HepG2 (cell line): ENCODE results near the gene ANKRD11. TPM values are rescaled to one million over a fixed set of nuclear protein-coding genes. Genes with fewer than 3 reads are reported as not detected.

Experiments
- DMAP1 ChIP-seq: IDR thresholded peaks from 2 replicates; pipeline ENCODE4 v1.6.1; 2016
- DZIP1 ChIP-seq: sonication (generic); formaldehyde crosslinking; IDR thresholded peaks from 2 replicates; pipeline ENCODE4 v1.5.0; 2020; ENCODE audit warnings: mild to moderate bottlenecking, missing genetic modification reagents
- HDAC2 ChIP-seq: sonication (generic); formaldehyde crosslinking; IDR thresholded peaks from 2 replicates; pipeline ENCODE4 v1.4.0; 2020; ENCODE audit warnings: missing genetic modification reagents
- HNF4A ChIP-seq: sonication (generic); formaldehyde crosslinking; IDR thresholded peaks from 2 replicates; pipeline ENCODE4 v1.4.0; 2020; ENCODE audit warnings: missing genetic modification reagents
- HNRNPL ChIP-seq: fragments of 200-400 bp; formaldehyde crosslinking; IDR thresholded peaks from 2 replicates; pipeline ENCODE4 v1.6.1; 2017; ENCODE audit warnings: mild to moderate bottlenecking, low read depth, low read length
- HOXD1 ChIP-seq: sonication (generic); formaldehyde crosslinking; IDR thresholded peaks from 2 replicates; pipeline ENCODE4 v1.5.0; 2020; ENCODE audit warnings: missing genetic modification reagents
- NCOR1 ChIP-seq: fragments of 200-600 bp; sonication (generic); IDR thresholded peaks from 2 replicates; pipeline ENCODE4 v1.7.0; 2017; ENCODE audit warnings: antibody characterized with exemption, low read length, borderline replicate concordance
- NFAT5 ChIP-seq: sonication (generic); formaldehyde crosslinking; IDR thresholded peaks from 2 replicates; pipeline ENCODE4 v1.4.0; 2020; ENCODE audit warnings: missing genetic modification reagents
- PITX1 ChIP-seq: sonication (generic); formaldehyde crosslinking; IDR thresholded peaks from 2 replicates; pipeline ENCODE4 v1.5.1; 2020; ENCODE audit warnings: mild to moderate bottlenecking, missing genetic modification reagents
- POLR2G ChIP-seq: fragments of 200-400 bp; formaldehyde crosslinking; IDR thresholded peaks from 2 replicates; pipeline ENCODE4 v1.6.1; 2018; ENCODE audit warnings: mild to moderate bottlenecking, low read depth, low read length, moderate library complexity
- REPIN1 ChIP-seq: sonication (generic); formaldehyde crosslinking; IDR thresholded peaks from 2 replicates; pipeline ENCODE4 v1.8.0; 2022; ENCODE audit warnings: missing genetic modification reagents, low read depth, mild to moderate bottlenecking, borderline replicate concordance
- SP5 ChIP-seq: IDR thresholded peaks from 2 replicates; pipeline ENCODE4 v1.6.1; 2016; ENCODE audit warnings: low read depth, borderline replicate concordance
- STAT5B ChIP-seq: sonication (generic); formaldehyde crosslinking; IDR thresholded peaks from 2 replicates; pipeline ENCODE4 v1.4.0; 2020; ENCODE audit warnings: missing genetic modification reagents
- TIGD3 ChIP-seq: sonication (generic); formaldehyde crosslinking; IDR thresholded peaks from 2 replicates; pipeline ENCODE4 v1.5.1; 2020; ENCODE audit warnings: mild to moderate bottlenecking, missing genetic modification reagents, borderline replicate concordance
- ZBTB14 ChIP-seq: sonication (generic); formaldehyde crosslinking; IDR thresholded peaks from 2 replicates; pipeline ENCODE4 v1.4.0; 2020; ENCODE audit warnings: missing genetic modification reagents
- ZIK1 ChIP-seq: sonication (generic); formaldehyde crosslinking; IDR thresholded peaks from 2 replicates; pipeline ENCODE4 v1.5.0; 2020; ENCODE audit warnings: mild to moderate bottlenecking, low read depth, missing genetic modification reagents, borderline replicate concordance
- ZNF644 ChIP-seq: IDR thresholded peaks from 2 replicates; pipeline ENCODE4 v1.6.1; 2016; ENCODE audit warnings: low read depth
- ZNF766 ChIP-seq: sonication (generic); formaldehyde crosslinking; IDR thresholded peaks from 2 replicates; pipeline ENCODE4 v1.5.0; 2020; ENCODE audit warnings: missing genetic modification reagents, borderline replicate concordance
- polyA plus RNA-seq, 8 experiments: library from polyadenylated mRNA; depleted of rRNA in 3 of 8; stranded (reverse) in 7 of 8; unstranded in 1 of 8; fragments of >200 nt; fragmentation: Illumina TruSeq in 4 of 8; extraction: Trizol in 4 of 8; gene quantifications; 2 replicates each; pipeline versions ENCODE4 v1.2.1 to v1.2.3, GENCODE V29; 2011 to 2016; ENCODE audit warnings: low read depth in 4 of 8, missing spikeins in 1 of 8, mixed read lengths in 1 of 8; ENCODE audit not compliant: insufficient read depth in 1 of 8
- total RNA-seq, 5 experiments: library from RNA; depleted of rRNA; stranded (reverse); fragments of >200 nt; fragmentation: Illumina TruSeq; extraction: Trizol; gene quantifications; 2 replicates each; pipeline ENCODE4 v1.2.3, GENCODE V29; 2016; ENCODE audit warnings: low read depth in 1 of 5

The ANKRD11 gene
- total and polyA plus RNA-seq, 2 of the 13 experiments (the other 11 are each of a cell fraction or from before 2014, with no cell fraction given) = 21.4 to 38.4 TPM

- TF ChIP-seq NFAT5 (CRISPR knock-in tag) = peak; percentile 21; the same call in 1 of the 2 replicates
- TF ChIP-seq TIGD3 (CRISPR knock-in tag) = no peak
- peak; percentile 69; the same call in 1 of the 2 replicates for TF ChIP-seq STAT5B (CRISPR knock-in tag)
- TF ChIP-seq HOXD1 (CRISPR knock-in tag) = no peak
- 0 out of 2 replicates have a peak, but pooled peaks have one; percentile 30 for TF ChIP-seq ZIK1
- TF ChIP-seq NCOR1 = 0 out of 2 replicates have a peak, but pooled peaks have one; percentile 18
- TF ChIP-seq HNRNPL = 0 out of 2 replicates have a peak, but pooled peaks have one; percentile 67
- TF ChIP-seq ZBTB14 (CRISPR knock-in tag) = no peak
- peak; percentile 77 for TF ChIP-seq POLR2G
- peak; percentile 42 for TF ChIP-seq HDAC2 (CRISPR knock-in tag)
- peak; percentile 84 for TF ChIP-seq HNF4A (CRISPR knock-in tag)
- TF ChIP-seq REPIN1 (CRISPR knock-in tag) = peak; percentile 52
- no peak for TF ChIP-seq ZNF766 (CRISPR knock-in tag)
- TF ChIP-seq DZIP1 (CRISPR knock-in tag) = 0 out of 2 replicates have a peak, but pooled peaks have one; percentile 9
- TF ChIP-seq DMAP1 (CRISPR knock-in tag) = peak; percentile 33; the same call in 1 of the 2 replicates
- peak; percentile 20; the same call in 1 of the 2 replicates for TF ChIP-seq ZNF644 (CRISPR knock-in tag)
- TF ChIP-seq PITX1 = 0 out of 2 replicates have a peak, but pooled peaks have one; percentile 34
- peak; percentile 68 for TF ChIP-seq SP5
Measured at GRCh38 chr16:89261691-89262563, 228.4 kb downstream of the ANKRD11 start (continued).
